Testis (tissue), 2 donors: Measurements from ENCODE around the gene CHN2.

ENCODE experiments used
- CTCF ChIP-seq, 3 experiments: fragments of 450-650 bp in 2 of 3; fragments of 200-600 bp in 1 of 3; sonication (generic) in 1 of 3; IDR thresholded peaks; one replicate each; pipeline ENCODE4 v1.5.1; 2016 to 2019; ENCODE audit warnings: antibody characterized with exemption in 3 of 3, mild to moderate bottlenecking in 2 of 3, moderate library complexity in 1 of 3
- POLR2A ChIP-seq: fragments of 450-650 bp; IDR thresholded peaks from one replicate; pipeline ENCODE4 v1.6.1; 2017; ENCODE audit warnings: antibody characterized with exemption, mild to moderate bottlenecking, moderate library complexity

- TF ChIP-seq CTCF (IDR thresholded peaks at IDR 0.05) = no peak
- no peak for TF ChIP-seq POLR2A
Measured at GRCh38 chr7:29510028-29510427, 315.5 kb downstream of the CHN2 start.
